ENCODE data around the gene ACYP2.

ACYP2 gene

DNA sequence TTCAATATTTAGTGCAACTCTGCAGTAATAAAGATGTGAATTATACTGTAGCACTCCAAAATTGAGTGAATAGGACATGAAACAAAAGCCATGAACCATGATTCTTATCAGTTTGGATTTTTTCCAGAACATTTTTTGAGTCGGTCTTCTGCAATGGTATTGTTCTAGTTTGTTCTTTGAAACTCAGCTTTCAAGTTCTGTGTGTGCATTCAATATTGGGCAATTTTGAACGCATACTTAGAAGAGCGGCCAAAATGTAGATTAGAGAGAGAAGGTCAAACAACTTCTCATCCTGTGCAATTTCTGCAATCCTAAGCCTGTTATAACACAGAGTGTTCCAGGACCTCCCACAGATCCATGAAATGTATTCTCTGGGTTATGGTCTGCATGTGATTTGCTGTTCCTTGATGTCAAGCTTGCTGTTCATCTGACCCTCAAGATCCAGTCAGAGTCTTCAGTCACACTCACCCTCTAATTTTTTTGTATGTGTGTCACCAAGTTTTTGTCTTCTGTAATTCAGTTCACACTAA lies 92.3 kb downstream of the ACYP2 start:
- Histone ChIP-seq H3K9me2 (replicated peaks; ENCODE audit: insufficient read depth, low read length) (no peaks in the 10 kb centered on the region), H3K4me3 (ENCODE audit: insufficient read depth, low read length, poor library complexity, severe bottlenecking) (no peak overlapping the region), H3K27me3 (ENCODE audit: low read length) (no peaks in the 10 kb centered on the region), H3K36me3 (ENCODE audit: low read length) (no peaks in the 10 kb centered on the region), H3F3A (ENCODE audit: insufficient read depth) (no peaks in the 10 kb centered on the region), H3K9me3 (ENCODE audit: insufficient read depth, low read length) (no peaks in the 10 kb centered on the region), H3K79me2 (ENCODE audit: insufficient read depth, low read length) (no peaks in the 10 kb centered on the region), H3K4me2 (ENCODE audit: low read depth, low read length, poor library complexity, severe bottlenecking) (no peak overlapping the region), H3K9ac (ENCODE audit: low read length) (no peak overlapping the region), H3K27ac (ENCODE audit: low read depth, low read length) (no peak overlapping the region), H4K20me1 (ENCODE audit: low read depth, low read length) (no peaks in the 10 kb centered on the region), H2AFZ (ENCODE audit: low read depth, low read length, severe bottlenecking) (no peak overlapping the region)
- TF ChIP-seq EZH2phosphoT487 (conservative IDR thresholded peaks at IDR 0.05; ENCODE audit: low read length), result no peak
- TF ChIP-seq, protein P1, sequence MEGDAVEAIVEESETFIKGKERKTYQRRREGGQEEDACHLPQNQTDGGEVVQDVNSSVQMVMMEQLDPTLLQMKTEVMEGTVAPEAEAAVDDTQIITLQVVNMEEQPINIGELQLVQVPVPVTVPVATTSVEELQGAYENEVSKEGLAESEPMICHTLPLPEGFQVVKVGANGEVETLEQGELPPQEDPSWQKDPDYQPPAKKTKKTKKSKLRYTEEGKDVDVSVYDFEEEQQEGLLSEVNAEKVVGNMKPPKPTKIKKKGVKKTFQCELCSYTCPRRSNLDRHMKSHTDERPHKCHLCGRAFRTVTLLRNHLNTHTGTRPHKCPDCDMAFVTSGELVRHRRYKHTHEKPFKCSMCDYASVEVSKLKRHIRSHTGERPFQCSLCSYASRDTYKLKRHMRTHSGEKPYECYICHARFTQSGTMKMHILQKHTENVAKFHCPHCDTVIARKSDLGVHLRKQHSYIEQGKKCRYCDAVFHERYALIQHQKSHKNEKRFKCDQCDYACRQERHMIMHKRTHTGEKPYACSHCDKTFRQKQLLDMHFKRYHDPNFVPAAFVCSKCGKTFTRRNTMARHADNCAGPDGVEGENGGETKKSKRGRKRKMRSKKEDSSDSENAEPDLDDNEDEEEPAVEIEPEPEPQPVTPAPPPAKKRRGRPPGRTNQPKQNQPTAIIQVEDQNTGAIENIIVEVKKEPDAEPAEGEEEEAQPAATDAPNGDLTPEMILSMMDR (IDR thresholded peaks at IDR 0.05; ENCODE audit: insufficient read depth, low read length, poor library complexity, severe bottlenecking), result no peak

DNA sequence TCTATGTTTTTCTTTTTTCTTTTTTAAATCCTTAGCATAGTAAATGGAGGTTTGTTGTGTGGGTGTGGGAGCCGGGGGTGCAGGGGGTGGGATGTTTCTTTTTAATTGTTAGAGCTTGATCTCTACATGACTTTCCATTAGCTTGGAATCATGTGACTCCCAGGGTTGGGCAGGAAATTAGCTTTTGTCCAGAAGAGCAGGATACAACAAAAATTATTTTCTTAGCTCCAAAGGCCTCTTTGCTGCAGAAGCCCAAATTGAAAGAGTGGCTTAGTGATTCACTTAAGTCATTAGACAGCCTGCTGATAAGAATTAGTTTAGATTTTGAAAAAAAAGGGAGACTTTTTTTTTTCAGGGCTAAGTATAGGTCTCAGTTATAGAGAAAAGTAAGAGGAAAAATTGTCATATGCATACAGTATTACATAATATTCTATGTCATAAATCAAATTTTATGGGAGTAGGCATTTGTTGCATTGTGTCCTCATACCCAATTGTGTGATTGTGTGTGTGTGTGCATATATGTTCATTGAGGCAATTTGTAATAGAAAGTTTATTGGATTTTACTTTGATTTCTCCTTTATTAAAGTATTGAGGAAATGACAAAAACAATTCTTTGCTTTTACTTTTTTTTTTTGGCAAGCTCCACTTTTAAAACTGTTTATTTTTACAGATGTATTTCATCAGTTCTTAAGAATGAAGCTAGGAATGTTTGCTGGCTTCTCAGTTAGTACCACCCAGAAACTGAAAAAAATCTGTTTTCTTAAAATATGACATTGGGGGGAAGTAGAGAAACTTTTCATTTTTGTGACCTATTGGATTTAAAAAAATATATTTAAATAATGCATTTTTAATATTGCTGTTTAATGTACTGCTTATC lies 93.2 kb downstream of the ACYP2 start:
- Histone ChIP-seq H2AFZ (ENCODE audit: low read depth, low read length, severe bottlenecking) (no peak overlapping the region), H3K9ac (ENCODE audit: low read length) (no peak overlapping the region), H3K27me3 (ENCODE audit: low read length) (no peaks in the 10 kb centered on the region), H3K4me2 (ENCODE audit: low read depth, low read length, poor library complexity, severe bottlenecking) (no peak overlapping the region), H3K9me2 (replicated peaks; ENCODE audit: insufficient read depth, low read length) (no peaks in the 10 kb centered on the region), H3K4me3 (ENCODE audit: insufficient read depth, low read length, poor library complexity, severe bottlenecking) (no peak overlapping the region), H3K9me3 (ENCODE audit: insufficient read depth, low read length) (no peaks in the 10 kb centered on the region; the same call in 1 of the 2 replicates), H4K20me1 (ENCODE audit: low read depth, low read length) (no peaks in the 10 kb centered on the region), H3K79me2 (ENCODE audit: insufficient read depth, low read length) (no peaks in the 10 kb centered on the region), H3K27ac (ENCODE audit: low read depth, low read length) (no peak overlapping the region), H3K36me3 (ENCODE audit: low read length) (no peaks in the 10 kb centered on the region), H3F3A (ENCODE audit: insufficient read depth) (no peaks in the 10 kb centered on the region)
- TF ChIP-seq EZH2phosphoT487 (conservative IDR thresholded peaks at IDR 0.05; ENCODE audit: low read length), result no peak
- TF ChIP-seq, protein P1 (IDR thresholded peaks at IDR 0.05; ENCODE audit: insufficient read depth, low read length, poor library complexity, severe bottlenecking), result no peak

DNA sequence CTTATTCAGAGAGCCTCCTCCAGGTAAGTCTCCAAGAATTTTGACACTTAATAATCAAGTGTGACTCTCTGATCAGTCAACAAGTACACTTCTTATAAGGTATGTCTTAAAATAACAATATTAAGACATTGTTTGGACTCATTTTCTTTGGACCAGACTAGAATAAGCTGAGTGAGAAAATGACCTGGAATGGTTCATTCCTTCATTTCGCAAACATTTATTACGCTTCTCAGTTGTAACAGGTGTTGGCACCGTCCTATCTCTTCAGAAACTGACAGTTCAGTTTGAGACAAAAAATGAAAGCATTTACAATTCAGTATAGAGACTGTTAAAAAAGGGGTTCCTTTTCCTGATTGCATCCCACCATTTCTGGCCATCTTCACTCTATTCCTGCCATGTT lies 94.0 kb downstream of the ACYP2 start:
- Histone ChIP-seq H3K27ac (ENCODE audit: low read depth, low read length) (no peak overlapping the region), H3K27me3 (ENCODE audit: low read length) (no peaks in the 10 kb centered on the region), H3K9me2 (replicated peaks; ENCODE audit: insufficient read depth, low read length) (no peaks in the 10 kb centered on the region), H3K4me3 (ENCODE audit: insufficient read depth, low read length, poor library complexity, severe bottlenecking) (no peak overlapping the region), H3K79me2 (ENCODE audit: insufficient read depth, low read length) (no peaks in the 10 kb centered on the region), H4K20me1 (ENCODE audit: low read depth, low read length) (no peaks in the 10 kb centered on the region), H3K36me3 (ENCODE audit: low read length) (no peaks in the 10 kb centered on the region), H3K4me2 (ENCODE audit: low read depth, low read length, poor library complexity, severe bottlenecking) (no peak overlapping the region), H3F3A (ENCODE audit: insufficient read depth) (no peaks in the 10 kb centered on the region), H3K9ac (ENCODE audit: low read length) (no peak overlapping the region), H3K9me3 (ENCODE audit: insufficient read depth, low read length) (no peaks in the 10 kb centered on the region; the same call in 1 of the 2 replicates), H2AFZ (ENCODE audit: low read depth, low read length, severe bottlenecking) (no peak overlapping the region)
- TF ChIP-seq EZH2phosphoT487 (conservative IDR thresholded peaks at IDR 0.05; ENCODE audit: low read length), result no peak
- TF ChIP-seq, protein P1 (IDR thresholded peaks at IDR 0.05; ENCODE audit: insufficient read depth, low read length, poor library complexity, severe bottlenecking), result no peak
